Right lobe of liver (tissue), 6 donors: ENCODE results near the gene TSPOAP1. TPM values are rescaled to one million over a fixed set of nuclear protein-coding genes. Genes with fewer than 3 reads are reported as not detected.

Source experiments
- ATAC-seq, 4 donors: fragments of 200-7000 bp; cut with Tn5 transposase; one replicate each; pipeline ENCODE4 v1.9.1; 2020; ENCODE audit warnings: mild to moderate bottlenecking in 4 of 4, moderate library complexity in 4 of 4
- DNase-seq, 3 donors: peaks; one replicate each; pipeline ENCODE4 v3.0.0-alpha.2; 2020
- H3K27ac ChIP-seq, 3 donors: fragments of 200-600 bp; one replicate each; pipeline ENCODE4 v1.8.0; 2022
- H3K27me3 ChIP-seq, 2 donors: fragments of 200-600 bp; one replicate each; pipeline ENCODE4 v1.8.0; 2022
- H3K36me3 ChIP-seq, 4 donors: fragments of 200-600 bp; sonication (generic) in 1 of 4; one replicate each; pipeline versions ENCODE4 v1.5.1 to v1.8.0; 2017 to 2022; ENCODE audit warnings: control low read depth in 1 of 4
- H3K4me1 ChIP-seq, 4 donors: fragments of 200-600 bp; sonication (generic) in 1 of 4; one replicate each; pipeline versions ENCODE4 v1.5.1 to v1.8.0; 2017 to 2022; ENCODE audit warnings: control low read depth in 1 of 4
- H3K4me3 ChIP-seq, 3 donors: fragments of 200-600 bp; one replicate each; pipeline ENCODE4 v1.8.0; 2022
- H3K9me3 ChIP-seq, 4 donors: fragments of 200-600 bp; sonication (generic) in 1 of 4; one replicate each; pipeline versions ENCODE4 v1.5.1 to v1.8.0; 2017 to 2022; ENCODE audit warnings: control low read depth in 1 of 4
- POLR2A ChIP-seq: fragments of 450-650 bp; IDR thresholded peaks from one replicate; pipeline ENCODE4 v1.6.1; 2017; ENCODE audit warnings: antibody characterized with exemption, mild to moderate bottlenecking
- WGBS: methylation state at CpG from one replicate; pipeline ENCODE4 v1.1.6; 2018; ENCODE audit warnings: low coverage, low lambda C conversion rate; ENCODE audit not compliant: insufficient coverage; ENCODE audit errors: missing lambda C conversion rate; 5-methylcytosine and 5-hydroxymethylcytosine counted together
- intact Hi-C, 2 donors: fragments of 100-400 bp; cut with DNase I; formaldehyde crosslinking; loops; one replicate each; pipeline versions ENCODE4 v1.11.2 to v1.14.1; 2022
- total RNA-seq, 6 experiments: library from RNA; depleted of rRNA in 2 of 6; stranded (reverse); fragments of >200 nt in 2 of 6; fragmentation: NEBNext Ultra II Directional in 3 of 6; extraction: Animal tissue kit (Norgen Biotek cat#: 25700) in 3 of 6; gene quantifications; one replicate each; pipeline versions ENCODE4 v1.1.0 to v1.2.4, GENCODE V29; 2016 to 2023
- TF ChIP-seq, protein P1 (sequence below), 4 donors: fragments of 200-600 bp in 3 of 4; fragments of 450-650 bp in 1 of 4; IDR thresholded peaks; one replicate each; pipeline versions ENCODE4 v1.5.1 to v1.8.0; 2016 to 2022; ENCODE audit warnings: antibody characterized with exemption in 4 of 4, mild to moderate bottlenecking in 2 of 4
- donor health status: DM: no; HTN: yes; CAD: no.
- donor health status: DM: no; HTN: no; CAD: no.
- donor health status: DM: no; HTN: no; CAD: no.
- donor health status: DM: no; HTN: yes; CAD: no.
- donor health status: DM: no; HTN: yes; CAD: no.

The TSPOAP1 gene
- total RNA-seq, 6 experiments from 2014 or later = 0.87 to 8.3 (median 3.8) TPM

DNA sequence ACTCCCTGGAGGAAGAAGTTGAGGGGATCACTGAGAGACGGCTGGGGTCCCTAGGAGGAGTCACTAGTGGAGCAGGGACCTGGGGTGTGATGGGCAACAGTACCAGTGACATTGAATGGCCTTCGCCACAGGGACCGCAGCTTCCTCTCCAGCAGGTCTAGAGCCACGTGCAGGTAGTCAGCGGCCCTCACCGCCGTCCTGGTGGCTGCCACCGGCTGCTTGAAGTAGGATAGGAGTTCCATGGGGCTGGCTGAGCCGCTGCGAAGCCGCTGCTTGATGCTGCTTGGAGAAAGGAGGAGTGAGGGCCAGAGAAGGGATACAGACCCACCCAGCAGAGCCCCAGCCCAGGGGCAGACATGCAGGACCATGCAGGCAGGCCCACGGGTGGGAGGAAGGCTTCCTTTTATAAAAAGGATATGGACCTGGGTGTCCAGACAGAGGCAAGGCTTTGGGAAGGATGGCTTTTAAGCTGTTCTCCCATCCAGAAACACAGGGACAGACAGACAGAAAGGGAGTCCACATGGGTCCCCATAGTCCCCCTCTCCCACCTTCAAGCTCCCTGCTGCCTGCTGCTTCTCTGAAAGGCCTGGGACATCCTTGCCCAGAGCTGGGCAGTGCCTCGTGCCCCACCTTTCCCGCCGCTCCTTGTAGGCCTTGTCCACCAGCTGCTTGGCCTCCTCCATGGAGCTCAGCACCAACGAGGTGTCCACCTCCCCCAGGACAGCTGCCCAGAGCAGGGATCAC is 48.7 kb downstream of the TSPOAP1 start:
- DNase-seq = no peak

DNA sequence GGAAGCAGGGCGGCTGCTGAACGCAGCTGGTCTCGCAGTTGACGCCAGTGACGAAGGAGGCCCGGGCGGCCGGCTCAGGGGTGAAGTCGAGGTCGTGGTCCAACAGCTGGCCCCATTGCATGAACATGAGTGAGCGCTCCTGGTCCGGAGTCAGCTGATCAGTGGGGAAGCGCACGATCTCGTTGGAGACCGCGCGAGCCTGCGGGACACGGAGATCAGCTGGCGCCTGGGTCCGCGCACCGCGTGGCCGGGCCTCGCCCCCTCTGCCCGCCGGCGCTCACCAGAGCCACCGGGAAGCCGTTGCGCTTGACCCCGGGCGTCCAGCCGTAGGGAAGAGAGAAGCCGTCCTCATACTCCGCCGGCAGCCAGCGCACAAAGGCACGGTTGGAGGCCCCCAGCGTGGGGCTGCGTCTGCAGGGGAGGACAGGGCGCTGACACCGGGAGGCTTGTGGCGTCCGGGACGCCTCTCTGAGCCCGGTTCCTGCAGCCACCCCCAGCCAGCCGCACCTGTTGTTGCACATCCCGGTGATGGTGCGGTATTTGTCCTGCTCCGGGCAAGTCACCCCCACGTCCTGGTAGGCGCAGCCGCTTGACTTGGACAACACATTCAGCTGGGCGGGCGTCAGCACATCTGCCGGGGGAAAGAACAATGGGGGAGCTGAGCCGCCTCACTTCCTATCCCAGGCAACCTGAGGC is 49.4 kb downstream of the TSPOAP1 start:
- peak; percentile 38 to 63 (median 59) for ATAC-seq
- no peak overlapping the region for H3K27ac ChIP-seq
- H3K9me3 ChIP-seq = no peaks in the 10 kb centered on the region
- intact Hi-C loops = no loop called here
- DNase-seq = peak in 1 of 3 donors; percentile 31
- peak overlapping the region in 1 of 3 donors; percentile 32 for H3K4me3 ChIP-seq
- H3K27me3 ChIP-seq = no peaks in the 10 kb centered on the region
- H3K4me1 ChIP-seq = peaks cover 0 to 10% (median 0%) of the 10 kb centered on the region in 4 donors
- no peak for TF ChIP-seq POLR2A
- TF ChIP-seq, protein P1, sequence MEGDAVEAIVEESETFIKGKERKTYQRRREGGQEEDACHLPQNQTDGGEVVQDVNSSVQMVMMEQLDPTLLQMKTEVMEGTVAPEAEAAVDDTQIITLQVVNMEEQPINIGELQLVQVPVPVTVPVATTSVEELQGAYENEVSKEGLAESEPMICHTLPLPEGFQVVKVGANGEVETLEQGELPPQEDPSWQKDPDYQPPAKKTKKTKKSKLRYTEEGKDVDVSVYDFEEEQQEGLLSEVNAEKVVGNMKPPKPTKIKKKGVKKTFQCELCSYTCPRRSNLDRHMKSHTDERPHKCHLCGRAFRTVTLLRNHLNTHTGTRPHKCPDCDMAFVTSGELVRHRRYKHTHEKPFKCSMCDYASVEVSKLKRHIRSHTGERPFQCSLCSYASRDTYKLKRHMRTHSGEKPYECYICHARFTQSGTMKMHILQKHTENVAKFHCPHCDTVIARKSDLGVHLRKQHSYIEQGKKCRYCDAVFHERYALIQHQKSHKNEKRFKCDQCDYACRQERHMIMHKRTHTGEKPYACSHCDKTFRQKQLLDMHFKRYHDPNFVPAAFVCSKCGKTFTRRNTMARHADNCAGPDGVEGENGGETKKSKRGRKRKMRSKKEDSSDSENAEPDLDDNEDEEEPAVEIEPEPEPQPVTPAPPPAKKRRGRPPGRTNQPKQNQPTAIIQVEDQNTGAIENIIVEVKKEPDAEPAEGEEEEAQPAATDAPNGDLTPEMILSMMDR (IDR thresholded peaks at IDR 0.05) = no peak
- WGBS = 4% methylated on average over 9 of the region's 60 CpGs
- H3K36me3 ChIP-seq = no peaks in the 10 kb centered on the region

More for the DNA sequence above, 48.7 kb downstream of the TSPOAP1 start:
- intact Hi-C loops = no loop called here
- no peaks in the 10 kb centered on the region for H3K9me3 ChIP-seq
- no peak overlapping the region for H3K4me3 ChIP-seq
- peaks cover 0 to 10% (median 0%) of the 10 kb centered on the region in 4 donors for H3K4me1 ChIP-seq
- H3K27ac ChIP-seq = no peak overlapping the region
- no peaks in the 10 kb centered on the region for H3K27me3 ChIP-seq
- ATAC-seq = peak in 1 of 4 donors; percentile 4
- no peaks in the 10 kb centered on the region for H3K36me3 ChIP-seq
- TF ChIP-seq, protein P1 (IDR thresholded peaks at IDR 0.05) = no peak
- TF ChIP-seq POLR2A = no peak
- no CpG with 5 or more reads among the region's 16 CpGs for WGBS

DNA sequence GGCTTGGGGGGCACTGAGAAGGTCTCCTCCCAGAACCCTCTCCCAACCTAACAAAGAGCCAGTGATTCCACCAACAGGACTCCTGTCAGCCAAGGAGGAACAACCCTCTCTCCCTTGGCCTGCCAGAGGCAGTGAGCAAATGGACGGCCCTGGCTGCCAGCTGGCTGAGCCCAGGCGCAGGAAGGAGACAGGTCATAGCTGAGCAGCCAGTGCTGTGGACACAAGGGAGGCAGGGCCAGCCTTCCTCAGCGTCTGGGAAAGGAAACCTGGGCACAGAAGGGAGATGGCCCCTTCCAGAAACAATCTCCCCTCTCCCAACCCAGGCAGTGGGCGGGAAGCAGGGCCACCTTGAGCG is 50.0 kb downstream of the TSPOAP1 start:
- no peak for TF ChIP-seq POLR2A
- TF ChIP-seq, protein P1 (IDR thresholded peaks at IDR 0.05) = no peak
- Histone ChIP-seq H3K4me1 (peaks cover 0 to 10% (median 0%) of the 10 kb centered on the region in 4 donors), H3K27me3 (no peaks in the 10 kb centered on the region), H3K4me3 (peak overlapping the region in 1 of 3 donors; percentile 32), H3K27ac (no peak overlapping the region), H3K36me3 (no peaks in the 10 kb centered on the region), H3K9me3 (no peaks in the 10 kb centered on the region)
- DNase-seq (no peak), ATAC-seq (peak; percentile 34 to 75 (median 57))
- intact Hi-C loops = no loop called here
- WGBS = 23% methylated on average over 3 of the region's 5 CpGs

DNA sequence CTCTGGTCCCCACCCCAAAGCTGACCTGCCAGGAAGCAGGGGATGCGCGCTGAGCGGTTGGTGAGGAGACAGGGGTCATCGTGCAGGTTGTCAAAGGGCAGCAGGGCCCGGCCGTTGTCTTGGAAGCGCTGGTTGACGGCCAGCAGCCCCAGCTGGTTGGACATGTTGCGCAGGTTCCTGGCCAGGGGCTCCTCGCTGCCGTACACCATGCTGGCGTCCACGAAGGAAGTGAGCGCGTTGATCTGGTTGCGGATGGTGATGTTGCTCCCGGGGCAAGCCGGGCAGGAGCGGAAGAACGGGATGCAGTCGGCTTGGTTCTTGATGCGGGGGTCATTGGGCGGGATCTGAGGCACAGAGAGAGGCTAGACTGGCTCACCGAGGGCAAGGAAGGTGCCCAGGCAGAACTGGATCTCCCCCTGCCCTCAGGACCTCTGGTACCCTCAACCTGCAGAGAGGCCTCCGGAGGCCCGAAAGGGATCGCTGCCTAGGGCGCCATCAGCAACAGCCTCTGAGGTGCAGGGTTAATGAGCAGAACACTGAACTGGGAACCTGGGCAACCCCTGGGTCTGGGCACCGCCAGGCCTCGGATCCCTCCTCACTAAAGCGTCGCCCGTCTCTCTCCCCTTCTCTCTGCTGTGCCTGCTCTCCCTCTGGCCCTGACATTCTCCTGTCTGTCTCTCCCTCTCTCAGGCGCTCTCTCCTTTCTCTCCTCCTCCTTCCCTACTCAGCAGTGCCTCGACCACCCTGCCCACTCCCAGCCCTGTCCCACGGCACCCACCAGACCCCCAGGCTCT is 50.6 kb downstream of the TSPOAP1 start:
- Histone ChIP-seq H3K27ac (no peak overlapping the region), H3K4me1 (peaks cover 0 to 10% (median 0%) of the 10 kb centered on the region in 4 donors), H3K4me3 (no peak overlapping the region), H3K27me3 (no peaks in the 10 kb centered on the region), H3K36me3 (no peaks in the 10 kb centered on the region), H3K9me3 (no peaks in the 10 kb centered on the region)
- ATAC-seq = no peak
- intact Hi-C loops = no loop called here
- TF ChIP-seq, protein P1 (IDR thresholded peaks at IDR 0.05) = no peak
- TF ChIP-seq POLR2A = no peak
- 44% methylated on average over 3 of the region's 36 CpGs for WGBS
- DNase-seq = no peak
